ENCODE results near the gene CCDC170.

DNA sequence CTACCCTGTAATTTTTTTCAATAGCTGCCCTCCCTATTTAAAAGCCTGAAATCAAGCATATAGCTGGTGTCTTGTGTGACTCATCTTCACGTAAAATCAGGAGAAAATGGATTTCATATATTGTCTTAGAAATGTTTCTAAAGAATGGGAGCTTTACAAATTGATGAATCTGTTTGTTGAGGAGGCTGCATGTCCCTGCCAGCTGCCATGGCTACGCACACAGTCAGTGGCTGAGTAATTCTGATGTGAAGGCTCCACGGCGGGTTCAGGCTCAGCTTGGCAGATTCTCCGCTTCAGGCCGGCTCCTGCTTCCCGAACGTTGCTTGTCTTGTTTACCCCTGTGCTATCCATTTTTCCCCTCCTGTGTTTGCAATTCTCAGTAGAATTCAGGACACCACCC, 82.8 kb downstream of the CCDC170 start:
- TF ChIP-seq EZH2 (IDR thresholded peaks at IDR 0.05) (no peak), EZH2phosphoT487 (IDR thresholded peaks at IDR 0.05) (no peak)
- TF ChIP-seq, protein P1, sequence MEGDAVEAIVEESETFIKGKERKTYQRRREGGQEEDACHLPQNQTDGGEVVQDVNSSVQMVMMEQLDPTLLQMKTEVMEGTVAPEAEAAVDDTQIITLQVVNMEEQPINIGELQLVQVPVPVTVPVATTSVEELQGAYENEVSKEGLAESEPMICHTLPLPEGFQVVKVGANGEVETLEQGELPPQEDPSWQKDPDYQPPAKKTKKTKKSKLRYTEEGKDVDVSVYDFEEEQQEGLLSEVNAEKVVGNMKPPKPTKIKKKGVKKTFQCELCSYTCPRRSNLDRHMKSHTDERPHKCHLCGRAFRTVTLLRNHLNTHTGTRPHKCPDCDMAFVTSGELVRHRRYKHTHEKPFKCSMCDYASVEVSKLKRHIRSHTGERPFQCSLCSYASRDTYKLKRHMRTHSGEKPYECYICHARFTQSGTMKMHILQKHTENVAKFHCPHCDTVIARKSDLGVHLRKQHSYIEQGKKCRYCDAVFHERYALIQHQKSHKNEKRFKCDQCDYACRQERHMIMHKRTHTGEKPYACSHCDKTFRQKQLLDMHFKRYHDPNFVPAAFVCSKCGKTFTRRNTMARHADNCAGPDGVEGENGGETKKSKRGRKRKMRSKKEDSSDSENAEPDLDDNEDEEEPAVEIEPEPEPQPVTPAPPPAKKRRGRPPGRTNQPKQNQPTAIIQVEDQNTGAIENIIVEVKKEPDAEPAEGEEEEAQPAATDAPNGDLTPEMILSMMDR (IDR thresholded peaks at IDR 0.05), result no peak

Data from neural progenitor cell (in vitro differentiated cells).